OCI-LY3 (cell line): ENCODE data around the gene KRTAP10-11.
"Not testable (repeated sequence)": the region's sequence is repeated elsewhere in the genome, so short reads cannot be mapped to it uniquely, and the experiment has no call there.

Experiments
- CTCF ChIP-seq: fragments of 200-600, 300-600 bp; sonication (generic); IDR thresholded peaks from 2 replicates; pipeline ENCODE4 v1.5.1; 2014; ENCODE audit warnings: antibody characterized with exemption, low read length, low read depth
- EZH2phosphoT487 ChIP-seq: fragments of 200-600 bp; shearing (Covaris generic); IDR thresholded peaks from 2 replicates; pipeline ENCODE4 v1.6.1; 2018; ENCODE audit warnings: antibody characterized with exemption, mixed run types, low read depth

- TF ChIP-seq CTCF, EZH2phosphoT487: not testable (repeated sequence)
These were observed 45.9 kb upstream of the KRTAP10-11 start, which contains the start of gene KRTAP10-7 for GRCh38 chr21:44600118-44600978.
